ENCODE data around the gene MAD2L2.

MAD2L2 gene

GRCh38 chr1:11680270-11681070, 478 bp downstream of the MAD2L2 start:
- DNase-seq: no peak

GRCh38 chr1:11678442-11678841, 2.5 kb downstream of the MAD2L2 start:
- no peak for DNase-seq

- DNase-seq: peak; percentile 75
These were observed 4.4 kb downstream of the MAD2L2 start for GRCh38 chr1:11676386-11677103.

GRCh38 chr1:11675325-11675724, 5.6 kb downstream of the MAD2L2 start:
- DNase-seq: no peak

- DNase-seq: no peak
These were observed 6.5 kb downstream of the MAD2L2 start for GRCh38 chr1:11674488-11674887.

GRCh38 chr1:11673089-11673769, 7.7 kb downstream of the MAD2L2 start:
- no peak for DNase-seq

- DNase-seq: no peak
These were observed 9.2 kb downstream of the MAD2L2 start for GRCh38 chr1:11671544-11672286.

- DNase-seq: no peak
These were observed 9.8 kb downstream of the MAD2L2 start for GRCh38 chr1:11671205-11671543.

GRCh38 chr1:11670747-11671146, 10.2 kb downstream of the MAD2L2 start:
- no peak for DNase-seq

GRCh38 chr1:11668516-11668915, 12.4 kb downstream of the MAD2L2 start:
- no peak for DNase-seq

- peak; percentile 74 for DNase-seq
These were observed 16.4 kb downstream of the MAD2L2 start for GRCh38 chr1:11664336-11665065.

GRCh38 chr1:11661103-11661502, 19.8 kb downstream of the MAD2L2 start:
- DNase-seq: no peak

GRCh38 chr1:11659748-11660147, 21.2 kb downstream of the MAD2L2 start:
- no peak for DNase-seq

- DNase-seq: no peak
These were observed 22.4 kb downstream of the MAD2L2 start for GRCh38 chr1:11658542-11658941.

GRCh38 chr1:11657654-11658053, 23.3 kb downstream of the MAD2L2 start:
- DNase-seq: no peak

GRCh38 chr1:11654939-11655808, 25.8 kb downstream of the MAD2L2 start:
- DNase-seq: no peak

- peak; percentile 76 for DNase-seq
These were observed 26.6 kb downstream of the MAD2L2 start, which contains the start of the genes FBXO2 and FBXO44 for GRCh38 chr1:11654137-11654938. Gene FBXO2, minus strand, starts transcription at chr1:11654429. Its CDS starts 89 bp downstream, at chr1:11654340. Gene FBXO44, plus strand, starts transcription at chr1:11654877. Its CDS starts 959 bp downstream, at chr1:11655836.

- no peak for DNase-seq
These were observed 27.1 kb downstream of the MAD2L2 start for GRCh38 chr1:11653861-11654136.

GRCh38 chr1:11653101-11653860, 27.7 kb downstream of the MAD2L2 start:
- DNase-seq: peak; percentile 89
